GM13976 (cell line): Measurements from ENCODE around the gene GREB1.

Experiments used
- DNase-seq: peaks from one replicate; pipeline ENCODE4 v3.0.0; 2012; ENCODE audit warnings: low spot score
- in situ Hi-C: fragments of 300-500 bp; cut with MboI; formaldehyde crosslinking; loops from one replicate; pipeline ENCODE4 v1.12.0; 2022; ENCODE audit warnings: low sequenced_read_pairs, mixed read lengths, inconsistent platforms; ENCODE audit not compliant: unreplicated experiment
- TF ChIP-seq, protein P1 (sequence below): IDR thresholded peaks from 2 replicates; pipeline ENCODE4 v1.5.1; 2012; ENCODE audit warnings: borderline replicate concordance, mild to moderate bottlenecking; ENCODE audit not compliant: insufficient read depth; ENCODE audit errors: extremely low read depth, missing control alignments, control extremely low read depth

Gene GREB1

DNA sequence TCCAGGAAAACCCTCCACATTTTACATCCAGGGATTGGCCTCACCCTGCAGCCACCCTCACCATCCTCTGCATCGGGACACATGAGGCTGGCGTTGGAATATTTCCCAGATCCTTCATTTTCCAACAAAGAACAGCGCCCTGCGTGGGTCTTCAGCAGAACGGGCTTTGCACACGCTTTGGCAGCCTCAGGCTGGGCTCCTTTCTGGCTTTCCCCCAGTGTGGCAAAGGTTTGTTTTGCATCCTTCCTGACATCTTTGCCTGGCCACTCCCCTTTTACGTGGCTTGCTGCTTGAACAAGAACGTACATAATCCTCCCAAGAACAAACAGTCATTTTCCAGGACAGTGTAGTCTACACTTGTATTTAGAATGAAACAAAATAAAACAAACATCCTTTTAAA is 25.6 kb upstream of the GREB1 start:
- no peak for DNase-seq
- TF ChIP-seq, protein P1, sequence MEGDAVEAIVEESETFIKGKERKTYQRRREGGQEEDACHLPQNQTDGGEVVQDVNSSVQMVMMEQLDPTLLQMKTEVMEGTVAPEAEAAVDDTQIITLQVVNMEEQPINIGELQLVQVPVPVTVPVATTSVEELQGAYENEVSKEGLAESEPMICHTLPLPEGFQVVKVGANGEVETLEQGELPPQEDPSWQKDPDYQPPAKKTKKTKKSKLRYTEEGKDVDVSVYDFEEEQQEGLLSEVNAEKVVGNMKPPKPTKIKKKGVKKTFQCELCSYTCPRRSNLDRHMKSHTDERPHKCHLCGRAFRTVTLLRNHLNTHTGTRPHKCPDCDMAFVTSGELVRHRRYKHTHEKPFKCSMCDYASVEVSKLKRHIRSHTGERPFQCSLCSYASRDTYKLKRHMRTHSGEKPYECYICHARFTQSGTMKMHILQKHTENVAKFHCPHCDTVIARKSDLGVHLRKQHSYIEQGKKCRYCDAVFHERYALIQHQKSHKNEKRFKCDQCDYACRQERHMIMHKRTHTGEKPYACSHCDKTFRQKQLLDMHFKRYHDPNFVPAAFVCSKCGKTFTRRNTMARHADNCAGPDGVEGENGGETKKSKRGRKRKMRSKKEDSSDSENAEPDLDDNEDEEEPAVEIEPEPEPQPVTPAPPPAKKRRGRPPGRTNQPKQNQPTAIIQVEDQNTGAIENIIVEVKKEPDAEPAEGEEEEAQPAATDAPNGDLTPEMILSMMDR, result no peak
- in situ Hi-C loops, result no loop called here

DNA sequence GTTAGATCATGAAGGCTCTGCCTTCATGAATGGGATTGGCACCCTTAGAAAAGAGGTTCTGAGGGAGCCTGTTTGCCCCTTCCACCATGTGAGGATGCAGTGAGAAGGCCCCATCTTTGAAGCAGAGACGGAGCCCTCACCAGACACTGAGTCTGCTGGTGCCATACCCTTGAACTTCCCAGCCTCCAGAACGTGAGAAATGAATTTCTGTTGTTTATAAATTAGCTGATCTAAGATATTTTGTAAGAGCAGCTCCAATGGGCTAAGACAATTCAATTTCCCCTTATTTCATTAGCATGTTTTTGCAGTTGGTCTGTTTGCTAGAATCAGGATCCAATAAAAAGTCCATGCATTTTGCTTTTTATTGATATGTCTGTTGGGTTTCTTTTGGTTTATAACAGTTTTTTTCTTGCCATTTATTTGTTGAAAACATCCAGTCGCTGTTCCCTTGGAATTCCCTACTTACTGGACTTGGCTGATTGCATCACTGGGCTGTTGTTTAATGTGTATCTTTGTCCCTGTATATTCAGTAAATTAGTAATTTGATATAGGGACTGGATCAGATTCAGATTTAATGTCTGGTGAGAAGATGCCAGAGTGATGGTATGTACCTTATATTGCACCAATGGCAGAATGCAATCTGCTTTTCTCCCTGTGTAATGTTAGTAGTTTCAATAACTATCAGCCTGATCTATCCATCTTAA is 24.0 kb upstream of the GREB1 start:
- DNase-seq, result no peak
- TF ChIP-seq, protein P1, result no peak
- in situ Hi-C loops, result no loop called here

DNA sequence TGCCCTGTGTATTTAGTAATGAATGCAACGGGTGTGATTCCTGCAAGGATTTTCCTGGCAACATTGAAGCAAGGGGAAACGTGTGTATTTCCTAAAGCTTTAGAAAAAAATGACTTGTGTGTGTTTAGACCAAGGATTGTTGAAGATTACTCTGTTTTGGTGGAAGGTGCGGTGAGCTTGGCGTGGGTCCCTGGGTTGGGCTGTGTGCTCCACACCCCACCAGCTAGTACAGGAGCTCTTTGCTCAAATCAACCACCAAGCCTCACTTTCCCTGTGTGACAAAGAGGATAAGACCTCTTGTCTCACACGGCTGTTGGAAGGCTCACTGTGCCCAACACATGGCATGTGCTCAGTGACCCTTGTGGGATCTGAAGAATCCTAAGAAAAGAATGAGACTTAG is 21.4 kb upstream of the GREB1 start:
- in situ Hi-C loops, result no loop called here
- no peak for DNase-seq
- TF ChIP-seq, protein P1, result no peak

DNA sequence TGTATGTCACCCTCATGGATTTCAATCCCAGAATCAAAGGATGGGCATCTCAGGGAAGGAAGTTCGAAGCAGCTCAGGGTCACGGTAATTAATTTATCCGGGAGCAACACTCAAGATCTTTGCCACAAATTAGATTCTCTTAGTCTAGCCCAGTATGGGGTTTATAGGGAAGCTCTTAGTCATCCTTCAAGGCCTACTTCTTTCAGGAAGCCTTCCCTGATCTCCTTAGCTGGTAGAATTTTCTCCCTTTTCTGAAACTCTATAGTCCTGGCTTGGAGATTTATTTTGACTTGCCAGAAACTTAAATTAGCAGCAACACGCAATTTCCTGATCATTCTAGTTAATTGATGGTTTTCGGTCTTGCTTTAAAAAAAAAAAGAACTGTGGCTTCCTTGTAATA is 20.5 kb upstream of the GREB1 start:
- DNase-seq, result no peak
- in situ Hi-C loops, result no loop called here
- TF ChIP-seq, protein P1, result no peak

DNA sequence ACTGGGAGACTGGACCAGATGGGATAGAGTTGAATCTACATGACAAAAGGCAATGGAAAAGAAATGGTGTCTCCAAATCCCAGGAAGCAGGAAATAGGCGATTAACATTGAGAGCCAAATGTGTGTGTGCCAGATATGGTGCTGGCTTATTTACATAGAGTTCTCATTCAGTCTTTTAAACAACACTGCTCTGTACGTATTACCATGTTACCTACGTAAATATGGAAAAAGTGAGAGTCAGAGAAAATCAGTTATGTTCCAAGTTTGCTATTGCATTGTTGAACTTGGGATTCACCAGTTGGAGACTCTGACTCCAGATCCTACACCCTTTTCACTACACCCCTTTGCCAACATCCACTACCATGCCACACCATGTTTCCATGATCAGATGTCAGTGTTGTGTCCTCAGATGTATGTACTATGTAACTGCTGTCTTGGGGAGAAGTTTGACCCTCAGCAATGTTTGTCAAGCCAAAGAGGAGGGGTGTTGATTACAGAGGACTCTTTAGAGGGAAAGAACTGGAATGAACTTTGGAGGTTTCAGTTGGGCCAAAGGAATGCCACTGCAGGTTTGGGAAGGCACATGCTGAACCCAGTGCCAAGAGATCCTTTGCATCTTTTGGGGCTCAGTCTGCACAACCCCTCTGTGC is 19.6 kb upstream of the GREB1 start:
- TF ChIP-seq, protein P1, result no peak
- no peak for DNase-seq
- in situ Hi-C loops, result no loop called here

DNA sequence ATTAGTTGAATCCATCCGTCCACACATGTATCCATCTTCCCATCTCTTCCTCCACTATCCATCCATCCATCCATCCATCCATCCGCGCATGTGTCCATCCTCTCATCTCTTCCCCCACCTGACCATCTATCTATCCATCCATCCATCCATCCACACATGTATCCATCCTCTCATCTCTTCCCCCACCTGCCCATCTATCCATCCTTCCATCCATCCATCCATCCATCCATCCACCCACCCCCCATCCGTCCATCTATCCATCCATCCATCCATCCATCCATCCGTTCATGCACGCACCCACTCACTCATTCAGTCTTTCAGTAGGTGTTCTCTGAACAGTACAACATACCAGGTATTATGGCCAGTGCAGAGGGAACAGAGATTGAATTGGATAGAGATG is 18.9 kb upstream of the GREB1 start:
- TF ChIP-seq, protein P1, result no peak
- in situ Hi-C loops, result no loop called here
- no peak for DNase-seq
